Eye (tissue), 1 donor: ENCODE measurements around the gene BBS5.
A peak's percentile ranks its signal among the peaks of the same experiment; 100 is the strongest.
"Not testable (repeated sequence)": the region's sequence is repeated elsewhere in the genome, so short reads cannot be mapped to it uniquely, and the experiment has no call there.

ENCODE experiments used
- DNase-seq: peaks from one replicate; pipeline ENCODE4 v3.0.0-alpha.2; 2015

Gene BBS5

DNA sequence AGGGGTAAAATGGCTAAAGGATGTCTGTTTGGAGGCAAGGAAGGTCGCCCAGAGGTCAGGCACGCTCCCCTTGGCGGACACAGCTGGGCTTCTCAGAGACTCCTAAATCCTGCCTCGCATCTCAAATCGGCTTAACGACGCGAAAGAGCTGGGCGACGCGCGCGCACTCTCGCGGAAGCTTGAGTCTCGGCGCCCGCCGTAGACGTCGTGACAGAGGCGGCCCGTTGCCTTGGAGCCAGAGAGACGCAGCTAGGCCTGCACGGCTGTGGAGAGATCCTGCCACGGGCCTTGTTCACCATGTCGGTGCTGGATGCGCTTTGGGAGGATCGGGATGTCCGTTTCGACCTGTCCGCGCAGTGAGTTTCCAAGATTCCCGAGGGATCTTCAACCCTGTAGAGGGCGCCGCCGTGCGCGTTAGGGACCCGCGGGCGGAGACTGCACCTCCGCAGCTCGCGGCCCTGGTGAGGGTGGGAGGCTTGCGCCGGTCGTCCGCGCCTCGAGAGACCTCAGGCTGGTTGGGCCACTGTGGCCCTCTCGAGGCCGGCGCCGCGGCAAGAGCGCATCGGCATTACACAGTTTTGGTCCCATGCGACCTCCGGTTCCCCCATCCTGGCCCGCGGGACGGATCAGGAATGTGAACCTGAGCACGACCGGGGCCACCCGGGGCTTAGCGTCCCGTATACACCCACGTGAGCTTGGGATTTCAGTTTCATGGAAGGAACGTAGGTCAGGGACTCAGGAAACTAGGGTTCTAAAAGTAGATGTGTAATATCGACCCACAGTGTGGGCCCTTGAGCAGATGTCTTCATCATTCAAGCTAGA lies at the start of gene BBS5:
BBS5 (plus strand) TSS at position 238 of the 822 bp plus-strand sequence; CDS start at position 298, 60 bp downstream.
- peak; percentile 92 for DNase-seq

- not testable (repeated sequence) for DNase-seq
Observed at GRCh38 chr2:169431772-169432171, 47.5 kb upstream of the BBS5 start.

DNA sequence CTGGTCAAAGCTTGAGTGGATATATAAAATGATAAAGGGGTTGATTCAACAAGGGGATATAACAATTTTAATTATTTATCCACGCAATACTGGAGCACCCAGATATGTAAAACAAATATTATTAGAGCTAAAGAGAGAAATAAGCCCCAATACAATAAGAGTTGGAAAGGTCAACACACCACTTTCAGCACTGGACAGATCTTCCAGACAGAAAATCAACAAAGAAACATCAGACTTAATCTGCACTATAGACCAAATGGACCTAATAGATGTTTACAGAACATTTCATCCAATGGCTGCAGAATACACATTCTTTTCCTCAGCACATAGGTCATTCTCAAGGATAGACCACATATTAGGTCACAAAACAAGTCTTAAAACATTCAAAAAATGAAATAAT lies 45.1 kb upstream of the BBS5 start:
- DNase-seq, result not testable (repeated sequence)

DNA sequence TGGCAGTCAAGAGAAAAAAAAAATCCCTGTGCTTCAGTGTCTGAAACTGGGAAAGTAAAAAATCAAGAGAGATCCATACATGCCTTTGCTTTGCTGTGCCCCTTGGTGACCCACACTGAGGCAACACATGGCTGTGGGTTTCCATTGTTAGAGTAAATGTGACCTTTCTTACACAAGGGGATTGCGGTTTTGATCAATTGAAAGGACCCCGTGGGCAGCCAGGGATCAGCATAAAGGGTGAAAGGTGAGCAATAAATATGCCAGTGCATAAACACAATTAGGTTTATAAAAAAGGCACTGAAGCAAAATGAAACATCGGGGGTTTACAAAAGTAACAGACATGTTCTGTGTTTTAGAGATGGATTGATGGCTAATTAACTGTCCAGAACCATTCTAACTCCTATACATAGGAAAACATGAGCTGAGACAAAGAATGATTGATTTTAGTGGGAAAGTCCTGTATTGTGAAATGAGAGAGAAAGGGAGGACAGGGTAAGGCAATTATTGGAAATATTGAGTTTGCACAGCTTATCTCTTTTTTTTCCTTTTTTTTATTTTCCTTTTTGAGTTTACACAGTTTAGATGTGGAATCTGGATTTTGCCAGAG lies 40.7 kb upstream of the BBS5 start:
- DNase-seq, result peak; percentile 16

- no peak for DNase-seq
Observed at GRCh38 chr2:169439900-169440299, 39.4 kb upstream of the BBS5 start.

DNA sequence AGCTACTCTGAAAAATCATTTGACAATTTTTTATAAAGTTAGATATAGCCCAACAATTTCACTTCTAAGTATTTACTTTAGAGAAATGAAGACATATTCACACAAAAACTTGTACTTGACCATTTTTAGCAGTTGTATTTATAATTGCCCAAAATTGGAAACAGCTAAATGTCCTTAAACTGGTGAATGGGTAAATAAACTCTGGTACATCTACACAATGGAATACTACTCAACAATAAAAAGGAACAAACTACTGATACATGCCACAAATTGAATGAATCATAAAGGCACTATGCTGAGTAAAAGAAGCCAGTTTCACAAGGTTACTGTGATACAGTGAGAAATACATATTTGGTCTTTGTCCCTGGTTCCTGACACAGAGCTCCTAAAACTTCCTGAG lies 32.8 kb upstream of the BBS5 start:
- no peak for DNase-seq

- no peak for DNase-seq
Observed at GRCh38 chr2:169448316-169448715, 31.0 kb upstream of the BBS5 start.

DNA sequence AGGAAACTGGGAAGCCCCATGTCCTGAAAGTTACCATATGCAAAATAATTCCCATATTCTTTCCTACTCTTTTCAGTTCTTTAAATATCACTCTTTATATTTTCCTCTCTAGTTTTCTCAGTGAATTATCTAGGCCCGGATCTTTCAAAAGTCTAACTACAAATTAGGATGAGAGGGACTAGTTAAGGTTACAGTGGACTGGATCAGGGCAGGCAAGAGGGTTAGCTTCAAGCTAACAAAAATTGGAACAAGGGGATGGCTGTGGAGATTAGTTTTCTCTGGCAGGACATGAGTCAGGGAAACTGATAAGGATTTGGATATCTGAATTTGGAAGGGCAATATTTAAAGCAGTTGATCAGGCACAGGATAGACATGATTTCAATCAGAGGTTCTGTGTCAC lies 30.4 kb upstream of the BBS5 start:
- DNase-seq, result no peak

DNA sequence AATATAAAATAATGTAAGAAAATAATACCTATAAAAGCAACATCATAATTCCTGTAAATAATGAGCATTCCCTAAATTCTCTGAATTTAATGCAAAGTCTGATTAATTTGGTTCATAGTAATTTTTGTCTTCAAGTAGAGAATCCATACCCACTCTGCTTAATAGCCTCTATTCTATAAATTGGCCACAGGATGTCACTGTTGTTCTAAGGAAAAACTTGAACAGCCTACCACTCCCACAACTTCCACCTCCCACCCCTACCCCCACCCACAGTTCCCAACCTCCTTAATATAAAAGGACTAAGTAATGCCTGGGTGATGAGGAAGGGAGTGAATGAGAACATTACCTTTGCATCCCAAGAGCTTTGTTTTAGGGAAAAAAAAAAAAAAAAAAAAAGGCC lies 27.2 kb upstream of the BBS5 start:
- peak; percentile 65 for DNase-seq

- DNase-seq, result not testable (repeated sequence)
Observed at GRCh38 chr2:169453044-169453443, 26.2 kb upstream of the BBS5 start.

GRCh38 chr2:169461143-169461542 lies 18.2 kb upstream of the BBS5 start:
- no peak for DNase-seq

DNA sequence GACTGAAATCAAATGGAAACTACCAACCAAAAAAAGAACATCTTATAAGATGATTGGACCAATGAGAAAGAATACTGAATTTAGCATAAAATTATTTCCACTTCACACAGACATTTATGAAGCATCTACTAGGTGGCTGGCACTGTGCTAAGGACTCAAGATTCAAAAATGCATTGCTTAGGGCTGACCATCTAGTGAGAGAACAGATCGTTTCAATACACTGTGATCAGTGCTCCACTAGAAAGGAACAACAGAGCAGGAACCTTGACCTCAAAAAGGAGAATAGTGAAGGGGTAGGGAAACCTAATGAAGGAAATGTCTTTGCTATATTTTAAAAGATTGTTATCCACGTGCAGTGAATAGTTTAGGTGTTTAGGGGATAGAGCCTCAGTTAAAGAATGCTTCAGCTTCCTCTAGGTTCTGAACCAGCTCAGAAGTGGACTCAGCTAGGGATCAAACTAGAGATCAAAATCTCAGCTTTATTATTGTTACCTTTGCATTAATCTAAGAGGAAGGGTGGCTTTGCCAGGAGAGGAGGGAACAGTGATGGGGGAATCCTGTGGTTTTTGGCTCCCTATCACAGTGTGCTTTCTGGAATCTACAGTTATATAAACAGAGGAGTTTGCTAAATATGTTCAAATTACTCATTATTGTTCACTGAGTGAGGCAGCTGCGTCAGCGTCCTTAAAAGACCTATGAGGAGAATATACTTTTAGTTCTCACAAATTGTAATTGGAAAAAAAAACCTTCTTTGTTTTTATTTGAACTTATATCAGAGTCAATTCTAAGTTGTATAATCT lies 16.2 kb upstream of the BBS5 start:
- peak; percentile 9 for DNase-seq

DNA sequence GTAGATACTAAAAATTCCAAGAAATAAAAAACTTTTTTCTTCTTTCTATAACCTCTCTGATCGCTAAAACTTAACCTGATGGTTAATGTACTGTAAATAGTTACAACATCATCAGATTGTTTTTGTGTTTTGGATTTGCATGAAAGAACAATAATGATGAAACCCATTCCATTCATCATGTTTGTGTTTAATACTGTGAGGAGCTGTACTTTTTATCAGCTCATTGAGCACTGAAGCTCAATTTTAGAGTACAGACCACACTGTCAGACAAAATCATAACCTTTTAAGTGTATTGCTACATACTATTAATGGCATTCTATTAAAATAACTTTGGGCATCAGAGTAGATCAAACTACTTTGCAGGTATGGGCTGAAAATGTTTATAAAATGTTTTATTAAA lies 14.8 kb upstream of the BBS5 start:
- peak; percentile 33 for DNase-seq

DNA sequence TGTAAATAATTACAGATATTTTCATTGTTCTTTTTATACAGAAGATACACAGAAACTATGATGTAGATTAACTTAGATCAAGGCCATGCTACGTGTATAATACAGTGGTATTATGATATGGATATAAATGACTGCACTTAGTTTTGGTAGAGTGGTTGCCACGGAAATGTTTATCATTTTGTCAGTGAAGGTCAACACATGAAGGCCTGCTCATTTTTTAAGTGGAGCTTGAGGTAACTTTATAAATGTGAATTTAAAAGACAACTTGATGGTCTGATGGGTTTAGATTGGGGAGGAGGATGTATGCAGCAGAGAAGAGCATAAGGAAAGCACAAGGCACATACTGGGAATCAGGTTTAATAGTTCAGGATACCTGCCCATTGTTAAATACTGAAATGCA lies 14.4 kb upstream of the BBS5 start:
- peak; percentile 59 for DNase-seq

- peak; percentile 54 for DNase-seq
Observed at GRCh38 chr2:169468841-169469240, 10.5 kb upstream of the BBS5 start.

GRCh38 chr2:169469952-169470572 lies 9.2 kb upstream of the BBS5 start:
- no peak for DNase-seq

GRCh38 chr2:169472249-169472648 lies 7.0 kb upstream of the BBS5 start:
- no peak for DNase-seq

- DNase-seq, result no peak
Observed at GRCh38 chr2:169476459-169476858, 2.8 kb upstream of the BBS5 start.

DNA sequence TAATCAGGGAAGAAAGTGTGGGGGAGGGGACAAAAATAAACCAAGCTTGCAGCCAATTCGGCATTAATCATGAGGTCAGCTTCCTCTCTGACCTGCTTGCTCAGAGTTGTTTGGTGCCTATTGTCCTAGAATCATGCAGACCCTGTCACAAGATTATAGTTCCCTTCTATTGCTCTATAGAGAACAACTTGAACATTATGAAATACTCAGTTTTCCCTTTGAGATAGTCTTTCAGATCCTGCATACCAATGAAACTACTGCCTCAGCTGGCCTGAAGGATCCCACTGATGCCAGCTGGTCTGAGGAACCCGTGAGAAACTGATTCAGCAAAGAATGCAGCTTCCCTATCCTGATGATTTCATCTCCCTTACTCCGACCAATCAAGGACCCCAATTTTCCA lies 955 bp upstream of the BBS5 start:
- DNase-seq, result peak; percentile 36

GRCh38 chr2:169478745-169479256 lies 493 bp upstream of the BBS5 start:
- no peak for DNase-seq

DNA sequence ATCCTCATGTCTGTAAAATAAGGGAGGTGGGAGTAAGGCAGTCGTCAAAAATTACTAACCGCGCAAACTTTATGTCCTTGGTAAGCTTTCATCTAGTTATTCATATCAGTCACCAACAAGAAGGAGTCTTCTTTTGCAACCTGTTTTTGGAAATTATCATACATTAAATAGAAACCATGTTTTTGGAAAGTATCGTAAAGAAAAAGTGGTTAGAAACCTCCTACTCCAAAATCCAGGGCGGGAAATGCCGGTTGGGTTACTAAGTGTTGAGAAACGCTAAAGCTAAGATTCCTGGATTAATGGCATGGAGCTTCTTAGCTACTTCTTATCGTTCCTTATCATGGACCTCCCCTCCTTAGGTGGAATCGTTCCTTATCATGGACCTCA lies 778 bp downstream of the BBS5 start:
- DNase-seq, result no peak

DNA sequence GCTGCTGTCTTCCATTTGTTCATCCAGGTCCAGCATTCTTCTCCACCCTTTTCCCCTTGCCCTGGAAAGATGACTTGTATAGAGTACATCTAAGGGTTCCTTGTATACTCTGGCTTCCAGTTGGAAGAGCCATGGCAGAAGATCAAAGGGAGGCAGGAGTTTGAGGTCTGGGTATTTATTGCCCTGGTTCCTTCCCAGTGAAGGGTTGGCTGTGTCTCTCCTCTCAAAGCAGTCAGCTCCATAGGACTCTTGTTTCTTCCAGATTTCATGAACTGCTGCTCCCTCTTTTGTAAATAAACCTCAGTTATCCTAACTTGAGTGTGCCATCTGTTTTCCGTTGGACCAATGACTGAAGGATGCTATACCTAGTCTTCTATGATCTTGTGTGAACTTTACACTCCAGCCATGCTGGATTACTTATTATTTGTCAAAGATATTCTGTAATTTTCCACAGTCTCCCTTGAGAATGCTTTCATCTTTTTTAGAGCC lies 6.4 kb downstream of the BBS5 start:
- no peak for DNase-seq

- DNase-seq, result no peak
Observed at GRCh38 chr2:169486487-169486886, 7.2 kb downstream of the BBS5 start.
